Caco-2 (cell line): ENCODE measurements around the gene CYP21A2. TPM values are rescaled to one million over a fixed set of nuclear protein-coding genes. Genes with fewer than 3 reads are reported as not detected.
"Not testable (repeated sequence)": the region's sequence is repeated elsewhere in the genome, so short reads cannot be mapped to it uniquely, and the experiment has no call there.

ENCODE experiments used
- BruUV-seq: library from RNA; stranded (reverse); fragments of 400-500 nt; replicated peaks from 2 replicates; lab custom pipeline; 2021; lab: Mats Ljungman, UMichigan
- CTCF ChIA-PET: fragments of 300-600 bp; sonication (Branson Sonifier 250); formaldehyde crosslinking; loops from one replicate; lab custom pipeline; 2022; ENCODE audit warnings: antibody characterized with exemption; lab: Charles Lee
- POLR2A ChIA-PET: fragments of 300-600 bp; sonication (Branson Sonifier 250); formaldehyde crosslinking; loops from one replicate; lab custom pipeline; 2022; ENCODE audit warnings: antibody characterized with exemption; lab: Charles Lee
- DNase-seq, 2 experiments: peaks; one replicate each; pipeline versions ENCODE4 v3.0.0 to v3.0.0-alpha.2; 2020 to 2022
- H3K27me3 ChIP-seq: replicated peaks from 2 replicates; pipeline ENCODE4 v1.6.0; 2011; ENCODE audit warnings: low read length; ENCODE audit not compliant: control insufficient read depth, insufficient read depth
- H3K36me3 ChIP-seq: 2 replicates; pipeline ENCODE4 v1.5.1; 2011; ENCODE audit warnings: low read length; ENCODE audit not compliant: control insufficient read depth, insufficient read depth
- H3K4me1 ChIP-seq: fragments of 250-450 bp; sonication (Bioruptor Pico); 2 replicates; pipeline ENCODE4 v1.5.1; 2020; ENCODE audit warnings: mild to moderate bottlenecking
- H3K4me3 ChIP-seq: 2 replicates; pipeline ENCODE4 v1.5.1; 2011; ENCODE audit warnings: low read depth, mild to moderate bottlenecking, control low read depth, low read length
- H3K9me3 ChIP-seq: fragments of 250-450 bp; sonication (Bioruptor Pico); 2 replicates; pipeline ENCODE4 v1.5.1; 2020; ENCODE audit warnings: mild to moderate bottlenecking, moderate library complexity
- H3K27ac Mint-ChIP-seq: one replicate; pipeline ENCODE4 v1.8.0; 2022; ENCODE audit warnings: mixed read lengths; ENCODE audit not compliant: unreplicated experiment
- H3K27me3 Mint-ChIP-seq: one replicate; pipeline ENCODE4 v1.8.0; 2022; ENCODE audit warnings: mixed read lengths; ENCODE audit not compliant: insufficient read depth, unreplicated experiment
- H3K36me3 Mint-ChIP-seq: one replicate; pipeline ENCODE4 v1.8.0; 2022; ENCODE audit warnings: mild to moderate bottlenecking, mixed read lengths; ENCODE audit not compliant: insufficient read depth, unreplicated experiment
- H3K4me1 Mint-ChIP-seq: one replicate; pipeline ENCODE4 v1.8.0; 2022; ENCODE audit warnings: low read depth, mixed read lengths; ENCODE audit not compliant: unreplicated experiment
- H3K4me3 Mint-ChIP-seq: one replicate; pipeline ENCODE4 v1.8.0; 2022; ENCODE audit warnings: mild to moderate bottlenecking, moderate library complexity, mixed read lengths; ENCODE audit not compliant: unreplicated experiment
- H3K9me3 Mint-ChIP-seq: one replicate; pipeline ENCODE4 v1.8.0; 2022; ENCODE audit warnings: mixed read lengths; ENCODE audit not compliant: unreplicated experiment
- intact Hi-C: fragments of 100-400 bp; cut with micrococcal nuclease; formaldehyde crosslinking; loops from one replicate; pipeline ENCODE4 v1.10.0; 2022; ENCODE audit not compliant: unreplicated experiment
- total RNA-seq: library from RNA; stranded (reverse); gene quantifications from 2 replicates; pipeline ENCODE4 v1.2.3, GENCODE V29; 2022
- TF ChIP-seq, protein P1 (sequence below), 2 experiments: fragments of 200-600 bp in 1 of 2; IDR thresholded peaks; 1 replicate in 1 of 2; 2 replicates in 1 of 2; pipeline versions ENCODE4 v1.5.1 to v1.8.0; 2011 to 2022; ENCODE audit warnings: antibody characterized with exemption in 1 of 2, control low read depth in 1 of 2, inconsistent platforms in 1 of 2, low read depth in 1 of 2, low read length in 1 of 2, mild to moderate bottlenecking in 1 of 2, moderate library complexity in 1 of 2; ENCODE audit not compliant: insufficient read depth in 1 of 2, severe bottlenecking in 1 of 2, unreplicated experiment in 1 of 2

CYP21A2 gene
- total RNA-seq, 1 experiment from 2014 or later: not detected

DNA sequence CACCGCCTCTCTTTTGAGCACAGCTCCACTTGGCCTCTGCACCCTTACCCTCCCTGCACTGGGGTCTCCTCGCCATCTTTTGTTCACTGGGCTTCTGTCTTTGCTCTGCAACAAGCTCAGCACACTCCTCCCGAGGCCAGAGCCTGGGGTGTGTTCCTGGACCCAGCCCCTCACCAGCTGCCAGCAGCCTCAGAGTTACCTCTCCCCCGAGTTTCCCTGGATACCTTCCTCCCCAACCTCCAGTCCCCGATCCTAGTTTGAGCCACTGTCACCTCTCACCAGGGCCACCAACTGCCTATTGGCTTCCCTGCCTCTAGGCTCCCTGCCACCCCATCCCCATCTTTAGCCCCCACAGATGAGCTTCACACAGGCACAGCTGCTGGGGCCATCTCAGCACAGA, 12.3 kb downstream of the CYP21A2 start:
- Histone ChIP-seq H3K36me3 (no peaks in the 10 kb centered on the region), H3K9me3 (no peaks in the 10 kb centered on the region), H3K4me1 (peaks cover 7% of the 10 kb centered on the region), H3K27me3 (no peaks in the 10 kb centered on the region), H3K4me3 (no peak overlapping the region)
- H3K4me3 Mint-ChIP-seq: no peak overlapping the region
- intact Hi-C loops: no loop called here
- CTCF ChIA-PET: no interaction called here
- no peaks in the 10 kb centered on the region for H3K4me1 Mint-ChIP-seq
- H3K9me3 Mint-ChIP-seq: no peaks in the 10 kb centered on the region
- no peaks in the 10 kb centered on the region for H3K27me3 Mint-ChIP-seq
- POLR2A ChIA-PET: no interaction called here
- no peak overlapping the region for H3K27ac Mint-ChIP-seq
- TF ChIP-seq, protein P1, sequence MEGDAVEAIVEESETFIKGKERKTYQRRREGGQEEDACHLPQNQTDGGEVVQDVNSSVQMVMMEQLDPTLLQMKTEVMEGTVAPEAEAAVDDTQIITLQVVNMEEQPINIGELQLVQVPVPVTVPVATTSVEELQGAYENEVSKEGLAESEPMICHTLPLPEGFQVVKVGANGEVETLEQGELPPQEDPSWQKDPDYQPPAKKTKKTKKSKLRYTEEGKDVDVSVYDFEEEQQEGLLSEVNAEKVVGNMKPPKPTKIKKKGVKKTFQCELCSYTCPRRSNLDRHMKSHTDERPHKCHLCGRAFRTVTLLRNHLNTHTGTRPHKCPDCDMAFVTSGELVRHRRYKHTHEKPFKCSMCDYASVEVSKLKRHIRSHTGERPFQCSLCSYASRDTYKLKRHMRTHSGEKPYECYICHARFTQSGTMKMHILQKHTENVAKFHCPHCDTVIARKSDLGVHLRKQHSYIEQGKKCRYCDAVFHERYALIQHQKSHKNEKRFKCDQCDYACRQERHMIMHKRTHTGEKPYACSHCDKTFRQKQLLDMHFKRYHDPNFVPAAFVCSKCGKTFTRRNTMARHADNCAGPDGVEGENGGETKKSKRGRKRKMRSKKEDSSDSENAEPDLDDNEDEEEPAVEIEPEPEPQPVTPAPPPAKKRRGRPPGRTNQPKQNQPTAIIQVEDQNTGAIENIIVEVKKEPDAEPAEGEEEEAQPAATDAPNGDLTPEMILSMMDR (IDR thresholded peaks at IDR 0.05; ENCODE audit: insufficient read depth in 1 of 2, low read depth in 1 of 2, low read length in 1 of 2, severe bottlenecking in 1 of 2, unreplicated experiment in 1 of 2): no peak
- no peaks in the 10 kb centered on the region for H3K36me3 Mint-ChIP-seq
- BruUV-seq: no TSS peak
- DNase-seq: no peak

DNA sequence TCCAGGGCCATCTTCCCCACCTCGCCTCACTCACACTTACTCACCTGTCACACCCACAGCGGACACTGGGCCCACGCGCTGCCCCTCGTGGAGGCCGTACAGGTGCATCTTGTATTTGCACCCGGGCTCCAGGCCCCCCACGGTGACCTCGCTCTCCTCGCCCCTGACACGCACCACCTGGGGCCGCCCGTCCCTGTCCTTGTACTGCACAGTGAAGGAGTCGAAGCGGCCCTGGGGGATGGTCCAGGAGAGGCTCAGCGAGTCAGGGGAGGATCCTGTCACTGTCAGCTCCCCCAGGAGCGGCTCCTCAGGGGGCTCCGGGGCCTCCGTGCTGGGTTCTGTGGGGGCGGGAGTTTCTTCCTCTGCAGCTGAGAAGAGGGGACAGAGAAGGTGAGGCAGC, 14.4 kb downstream of the CYP21A2 start:
- H3K27me3 Mint-ChIP-seq, DNase-seq, H3K4me1 Mint-ChIP-seq, H3K36me3 ChIP-seq, H3K4me3 ChIP-seq, H3K27me3 ChIP-seq, H3K27ac Mint-ChIP-seq, H3K9me3 Mint-ChIP-seq, H3K36me3 Mint-ChIP-seq, POLR2A ChIA-PET, BruUV-seq, intact Hi-C loops, H3K4me1 ChIP-seq, CTCF ChIA-PET, H3K9me3 ChIP-seq, H3K4me3 Mint-ChIP-seq: not testable (repeated sequence)

DNA sequence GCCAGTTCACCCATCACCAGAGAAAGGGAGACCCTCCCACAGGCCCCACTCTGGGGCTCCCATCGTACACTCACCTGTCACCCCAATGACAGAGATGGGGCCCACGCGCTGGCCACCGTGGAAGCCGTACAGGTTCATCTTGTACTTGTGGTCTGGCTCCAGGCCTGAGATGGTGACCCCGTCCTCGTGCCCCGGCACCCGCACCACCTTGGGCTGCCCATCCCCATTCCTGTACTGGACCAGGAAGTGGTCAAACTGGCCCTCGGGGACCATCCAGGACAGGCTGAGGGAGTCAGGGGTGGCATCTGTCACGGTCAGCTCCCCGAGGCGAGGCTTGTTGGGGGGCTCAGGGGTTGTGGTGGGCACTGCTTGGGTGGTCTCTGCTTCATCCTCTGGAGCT, 15.1 kb downstream of the CYP21A2 start:
- H3K9me3 Mint-ChIP-seq, H3K4me3 Mint-ChIP-seq, POLR2A ChIA-PET, H3K9me3 ChIP-seq, intact Hi-C loops, BruUV-seq, H3K4me1 ChIP-seq, H3K36me3 ChIP-seq, H3K36me3 Mint-ChIP-seq, CTCF ChIA-PET, H3K27me3 ChIP-seq, DNase-seq, H3K27me3 Mint-ChIP-seq, H3K4me1 Mint-ChIP-seq, H3K27ac Mint-ChIP-seq, H3K4me3 ChIP-seq: not testable (repeated sequence)

DNA sequence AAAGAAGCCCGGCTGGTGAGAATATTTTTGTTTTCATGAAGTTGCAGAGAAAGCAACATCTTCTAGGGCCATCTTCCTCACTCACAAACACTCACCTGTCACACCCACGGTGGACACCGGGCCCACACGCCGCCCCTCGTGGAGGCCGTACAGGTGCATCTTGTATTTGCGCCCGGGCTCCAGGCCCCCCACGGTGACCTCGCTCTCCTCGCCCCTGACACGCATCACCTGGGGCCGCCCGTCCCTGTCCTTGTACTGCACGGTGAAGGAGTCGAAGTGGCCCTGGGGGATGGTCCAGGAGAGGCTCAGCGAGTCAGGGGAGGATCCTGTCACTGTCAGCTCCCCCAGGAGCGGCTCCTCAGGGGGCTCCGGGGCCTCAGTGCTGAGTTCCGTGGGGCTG, 17.5 kb downstream of the CYP21A2 start:
- BruUV-seq, DNase-seq, H3K4me3 Mint-ChIP-seq, H3K27ac Mint-ChIP-seq, H3K4me1 Mint-ChIP-seq, CTCF ChIA-PET, H3K4me1 ChIP-seq, H3K4me3 ChIP-seq, intact Hi-C loops, POLR2A ChIA-PET, H3K27me3 ChIP-seq, H3K36me3 ChIP-seq, H3K36me3 Mint-ChIP-seq, H3K9me3 Mint-ChIP-seq, H3K9me3 ChIP-seq: not testable (repeated sequence)
- H3K27me3 Mint-ChIP-seq: peaks cover 10% of the 10 kb centered on the region
